ENCODE data around the gene FDX2.

- TF ChIP-seq EZH2 (IDR thresholded peaks at IDR 0.05; ENCODE audit: low read depth, unreplicated experiment) (no peak), CREB1 (CRISPR knock-in tag; IDR thresholded peaks at IDR 0.05; ENCODE audit: low read depth) (0 out of 2 replicates have a peak, but pooled peaks have one; percentile 15), REST (IDR thresholded peaks at IDR 0.05; ENCODE audit: unreplicated experiment) (no peak), CTCF (conservative IDR thresholded peaks at IDR 0.05; ENCODE audit: low read depth in 2 of 2) (no peak), EZH2phosphoT487 (IDR thresholded peaks at IDR 0.05; ENCODE audit: unreplicated experiment) (no peak), JUNB (IDR thresholded peaks at IDR 0.05; ENCODE audit: unreplicated experiment) (no peak), POLR2AphosphoS5 (IDR thresholded peaks at IDR 0.05; ENCODE audit: low read depth) (peak; percentile 81), ZNF114 (CRISPR knock-in tag; IDR thresholded peaks at IDR 0.05) (no peak)
Measured at GRCh38 chr19:10332965-10333757, 17.3 kb upstream of the FDX2 start, which contains the start of gene RAVER1.
